DND-41 (cell line): ENCODE data around the gene SLC25A10.

Source experiments
- EZH2 ChIP-seq: IDR thresholded peaks from 3 replicates; pipeline ENCODE4 v1.6.1; 2012; ENCODE audit warnings: borderline replicate concordance, low read depth, mild to moderate bottlenecking, moderate library complexity, low read length, inconsistent platforms; ENCODE audit not compliant: severe bottlenecking
- TF ChIP-seq, protein P1 (sequence below): IDR thresholded peaks from 2 replicates; pipeline ENCODE4 v1.5.1; 2012; ENCODE audit warnings: borderline replicate concordance, low read length, moderate library complexity, mild to moderate bottlenecking; ENCODE audit not compliant: poor library complexity, severe bottlenecking; ENCODE audit errors: extremely low read depth

DNA sequence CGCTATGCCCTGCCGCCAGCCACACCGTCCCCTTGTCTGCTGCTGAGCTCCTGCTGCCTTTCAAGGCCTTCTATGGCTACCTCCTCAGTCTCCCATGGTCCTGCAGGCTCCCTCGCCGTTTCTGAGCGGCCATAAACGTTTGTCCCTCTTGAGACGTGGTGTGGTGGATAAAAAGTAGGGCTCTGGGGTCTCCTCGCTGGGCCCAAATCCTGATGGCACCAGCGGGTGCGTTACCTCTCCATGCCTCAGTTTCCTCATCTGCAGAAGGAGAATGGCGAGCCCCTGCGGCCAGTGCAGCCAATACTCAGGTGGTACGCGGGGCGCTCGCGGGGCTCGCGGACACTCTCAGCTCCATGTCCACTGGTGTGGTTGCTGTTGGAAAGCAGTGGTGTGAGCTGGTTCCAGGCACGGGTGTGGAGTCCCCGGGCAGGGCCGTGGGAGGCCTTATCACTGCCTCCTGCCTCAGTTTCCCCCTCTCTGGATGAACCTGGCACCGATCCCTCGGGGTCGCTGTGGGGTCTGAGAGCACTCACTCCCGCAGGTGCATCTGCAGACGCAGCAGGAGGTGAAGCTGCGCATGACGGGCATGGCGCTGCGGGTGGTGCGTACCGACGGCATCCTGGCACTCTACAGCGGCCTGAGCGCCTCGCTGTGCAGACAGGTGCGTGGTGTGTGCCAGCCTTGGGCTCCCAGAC is 2.5 kb downstream of the SLC25A10 start:
- TF ChIP-seq, protein P1, sequence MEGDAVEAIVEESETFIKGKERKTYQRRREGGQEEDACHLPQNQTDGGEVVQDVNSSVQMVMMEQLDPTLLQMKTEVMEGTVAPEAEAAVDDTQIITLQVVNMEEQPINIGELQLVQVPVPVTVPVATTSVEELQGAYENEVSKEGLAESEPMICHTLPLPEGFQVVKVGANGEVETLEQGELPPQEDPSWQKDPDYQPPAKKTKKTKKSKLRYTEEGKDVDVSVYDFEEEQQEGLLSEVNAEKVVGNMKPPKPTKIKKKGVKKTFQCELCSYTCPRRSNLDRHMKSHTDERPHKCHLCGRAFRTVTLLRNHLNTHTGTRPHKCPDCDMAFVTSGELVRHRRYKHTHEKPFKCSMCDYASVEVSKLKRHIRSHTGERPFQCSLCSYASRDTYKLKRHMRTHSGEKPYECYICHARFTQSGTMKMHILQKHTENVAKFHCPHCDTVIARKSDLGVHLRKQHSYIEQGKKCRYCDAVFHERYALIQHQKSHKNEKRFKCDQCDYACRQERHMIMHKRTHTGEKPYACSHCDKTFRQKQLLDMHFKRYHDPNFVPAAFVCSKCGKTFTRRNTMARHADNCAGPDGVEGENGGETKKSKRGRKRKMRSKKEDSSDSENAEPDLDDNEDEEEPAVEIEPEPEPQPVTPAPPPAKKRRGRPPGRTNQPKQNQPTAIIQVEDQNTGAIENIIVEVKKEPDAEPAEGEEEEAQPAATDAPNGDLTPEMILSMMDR: no peak
- no peak for TF ChIP-seq EZH2
